GM21390 (cell line): ENCODE results near the gene EEF1E1.

Experiments
- ATAC-seq: cut with Tn5 transposase; IDR thresholded peaks from one replicate; pipeline ENCODE4 v1.9.1; 2021; ENCODE audit not compliant: unreplicated experiment

EEF1E1 gene

GRCh38 chr6:8102122-8102958 is at the start of gene EEF1E1:
EEF1E1 (minus strand) TSS chr6:8102548; CDS start chr6:8102521, 27 bp downstream.
- peak; percentile 99 for ATAC-seq

DNA sequence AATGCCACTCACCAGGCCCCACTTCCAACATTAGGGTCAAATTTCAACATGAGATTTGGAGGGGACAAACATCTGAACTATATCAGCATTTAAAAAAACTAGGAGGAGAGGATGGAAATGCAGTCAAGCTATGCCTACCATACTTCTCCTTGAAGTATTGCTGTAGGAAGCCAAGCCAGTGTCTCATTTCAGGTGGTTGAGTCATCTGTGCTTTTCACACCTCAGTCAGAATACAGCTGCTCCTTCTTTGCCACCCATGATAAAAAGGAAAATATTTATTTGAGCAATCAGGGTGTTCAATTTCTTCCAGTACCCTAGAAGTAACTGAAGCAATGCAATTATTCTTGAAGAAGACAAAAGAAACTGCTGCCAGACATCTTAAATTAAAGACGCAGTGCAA is 47.0 kb upstream of the EEF1E1 start:
- ATAC-seq, result no peak

GRCh38 chr6:8143945-8144344 is 41.6 kb upstream of the EEF1E1 start:
- no peak for ATAC-seq

DNA sequence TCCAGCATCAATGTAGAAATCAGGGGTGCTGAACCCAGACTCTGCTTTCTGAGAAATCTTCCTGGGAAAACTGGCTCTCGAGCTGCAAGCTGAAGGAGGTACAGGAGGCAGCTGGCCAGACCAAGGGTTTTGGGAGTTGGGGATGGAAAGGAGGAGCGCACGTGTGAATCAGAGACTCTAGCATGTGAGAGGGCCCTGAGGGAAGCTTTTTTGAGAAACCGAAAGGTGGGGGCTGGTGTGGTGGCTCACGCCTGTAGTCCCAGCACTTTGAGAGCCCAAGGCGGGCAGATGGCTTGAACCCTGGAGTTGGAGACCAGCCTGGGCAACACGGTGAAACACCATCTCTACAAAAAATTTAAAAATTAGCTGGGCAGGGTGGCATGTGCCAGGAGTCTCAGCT is 37.1 kb upstream of the EEF1E1 start:
- no peak for ATAC-seq

DNA sequence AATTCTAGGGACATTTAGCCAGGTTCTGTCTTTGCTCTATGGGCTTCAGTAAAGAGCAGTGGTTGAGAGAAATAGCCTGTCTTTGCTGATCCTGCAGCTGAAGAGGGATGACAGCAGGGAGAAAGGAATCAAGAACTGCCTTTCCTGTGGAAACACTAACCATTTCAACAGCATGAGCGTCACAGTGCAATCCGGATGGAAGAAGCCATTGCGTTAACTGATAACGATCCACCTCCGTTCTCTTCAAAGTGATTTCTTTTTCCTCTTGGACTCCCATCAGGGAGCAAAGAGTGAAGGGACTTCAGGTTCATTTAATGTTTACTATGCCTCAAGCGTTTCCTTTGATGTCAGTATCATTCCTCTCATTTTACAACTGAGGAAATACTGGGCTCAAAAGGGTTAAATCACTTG is 35.2 kb upstream of the EEF1E1 start:
- ATAC-seq, result no peak

- ATAC-seq, result no peak
These were observed 32.9 kb upstream of the EEF1E1 start for GRCh38 chr6:8135276-8135675.

GRCh38 chr6:8132130-8132529 is 29.8 kb upstream of the EEF1E1 start:
- no peak for ATAC-seq

- peak; percentile 79 for ATAC-seq
These were observed 29.0 kb upstream of the EEF1E1 start for GRCh38 chr6:8131265-8131897.

DNA sequence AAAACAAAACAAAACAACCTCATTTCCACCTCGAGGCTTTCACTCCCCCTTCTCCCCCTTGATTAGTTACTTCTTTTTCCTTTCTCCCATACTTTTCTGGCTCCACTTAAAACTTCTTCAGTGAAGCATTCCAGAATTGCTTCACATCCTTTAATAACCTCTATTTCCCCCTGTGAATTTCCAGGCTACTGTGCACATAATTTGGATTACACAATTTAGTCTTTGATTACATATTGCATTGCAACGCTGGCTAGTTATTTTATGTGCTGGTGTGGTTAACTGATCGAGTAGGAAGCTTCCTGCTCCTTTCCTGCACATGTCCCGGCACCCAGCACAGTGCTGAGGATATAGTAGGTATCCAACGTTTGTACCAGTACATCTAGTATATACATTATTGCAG is 28.1 kb upstream of the EEF1E1 start:
- no peak for ATAC-seq

DNA sequence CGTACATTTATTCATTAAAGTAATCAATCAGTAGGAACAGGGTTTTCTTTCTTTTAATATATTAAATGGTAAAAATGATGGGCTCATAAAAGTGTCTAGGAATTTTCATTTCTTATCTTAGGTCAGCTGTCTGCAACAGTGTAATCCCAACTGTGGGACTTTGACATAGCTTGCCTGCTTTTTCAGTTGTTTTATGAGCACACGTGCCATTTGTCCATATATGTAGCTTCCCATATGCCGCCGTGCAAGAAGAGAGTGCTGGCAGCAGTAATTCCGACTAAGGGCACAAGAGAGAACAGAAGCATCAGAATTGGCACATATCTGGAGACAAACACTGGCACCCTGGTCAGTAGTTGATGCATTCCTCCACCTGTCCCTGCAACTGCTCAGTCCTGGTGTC is 20.9 kb upstream of the EEF1E1 start:
- ATAC-seq, result no peak

- no peak for ATAC-seq
These were observed 12.6 kb upstream of the EEF1E1 start for GRCh38 chr6:8114956-8115355.

DNA sequence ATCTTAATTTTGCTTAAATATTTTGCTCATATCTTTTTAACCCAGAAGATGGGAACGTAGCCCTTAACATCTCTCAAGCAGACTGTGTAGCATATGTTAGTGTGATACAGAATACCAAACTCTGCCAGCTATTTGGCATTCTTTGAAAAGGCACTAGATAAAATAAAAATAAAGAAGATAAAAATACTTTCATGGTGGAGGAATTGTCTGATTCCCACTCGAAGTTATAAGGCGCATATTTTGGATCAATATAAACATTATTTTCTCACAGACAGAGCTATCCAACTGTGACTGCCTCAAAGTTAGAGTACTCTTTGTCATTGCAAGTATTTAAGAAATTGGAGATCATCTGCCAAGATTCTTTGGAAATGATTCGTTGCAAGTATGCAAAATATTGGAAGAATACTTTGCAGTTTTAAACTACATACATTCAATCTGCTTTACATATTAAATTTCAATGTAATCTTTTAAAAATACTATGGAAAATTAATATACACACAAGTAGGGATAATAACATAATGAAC is 10.8 kb upstream of the EEF1E1 start:
- no peak for ATAC-seq

GRCh38 chr6:8110725-8111124 is 8.4 kb upstream of the EEF1E1 start:
- ATAC-seq, result peak; percentile 4

DNA sequence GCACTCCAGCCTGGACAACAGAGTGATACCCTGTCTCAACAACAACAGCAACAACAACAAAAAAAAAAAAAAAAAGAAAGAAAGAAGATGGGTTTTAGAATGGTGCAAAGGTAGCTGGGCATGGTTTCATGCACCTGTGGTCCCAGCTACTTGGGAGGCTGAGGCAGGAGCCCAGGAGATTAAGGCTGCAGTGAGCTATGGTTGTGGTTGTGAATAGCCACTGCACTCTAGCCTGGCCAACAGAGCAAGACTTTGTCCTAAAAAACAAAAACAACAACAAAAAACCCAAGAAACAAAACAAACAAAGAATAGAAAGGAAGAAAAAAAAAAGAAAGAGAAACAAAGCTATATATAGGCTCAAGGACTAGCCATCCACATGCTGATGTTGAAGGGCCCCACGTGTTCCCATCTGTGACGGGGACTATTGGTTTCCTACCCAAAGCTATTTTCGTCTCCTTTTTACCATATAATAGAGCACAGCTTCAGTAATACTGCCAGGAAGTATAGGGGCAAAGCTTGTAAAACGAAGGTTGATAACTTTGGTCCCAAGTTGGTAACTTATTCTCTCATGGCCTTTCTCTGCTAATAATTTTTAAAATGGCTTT is 7.9 kb upstream of the EEF1E1 start:
- ATAC-seq, result peak; percentile 83

GRCh38 chr6:8108759-8109539 is 6.6 kb upstream of the EEF1E1 start:
- no peak for ATAC-seq

GRCh38 chr6:8108031-8108660 is 5.8 kb upstream of the EEF1E1 start:
- ATAC-seq, result no peak

DNA sequence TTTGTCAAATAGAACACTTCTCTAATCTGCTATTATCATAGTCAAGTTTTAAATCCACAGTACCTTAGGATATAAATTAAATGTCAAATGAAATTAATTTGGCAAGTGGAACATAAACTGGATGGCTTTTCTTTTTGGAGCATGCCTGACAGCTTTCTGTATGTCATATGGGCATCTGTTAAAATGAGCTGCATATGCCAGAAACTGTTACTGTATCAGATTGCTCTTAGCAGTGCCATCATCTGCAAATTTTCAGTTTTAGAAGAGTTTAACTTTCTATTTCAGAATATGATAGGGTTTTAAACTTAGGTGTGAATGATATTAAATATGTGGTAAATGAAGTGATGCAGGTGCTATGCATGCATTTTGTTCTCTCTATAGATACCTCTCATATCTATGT is 3.4 kb upstream of the EEF1E1 start:
- no peak for ATAC-seq

GRCh38 chr6:8103726-8104125 is 1.4 kb upstream of the EEF1E1 start:
- ATAC-seq, result no peak

GRCh38 chr6:8100159-8100854 is 2.0 kb downstream of the EEF1E1 start:
- no peak for ATAC-seq

DNA sequence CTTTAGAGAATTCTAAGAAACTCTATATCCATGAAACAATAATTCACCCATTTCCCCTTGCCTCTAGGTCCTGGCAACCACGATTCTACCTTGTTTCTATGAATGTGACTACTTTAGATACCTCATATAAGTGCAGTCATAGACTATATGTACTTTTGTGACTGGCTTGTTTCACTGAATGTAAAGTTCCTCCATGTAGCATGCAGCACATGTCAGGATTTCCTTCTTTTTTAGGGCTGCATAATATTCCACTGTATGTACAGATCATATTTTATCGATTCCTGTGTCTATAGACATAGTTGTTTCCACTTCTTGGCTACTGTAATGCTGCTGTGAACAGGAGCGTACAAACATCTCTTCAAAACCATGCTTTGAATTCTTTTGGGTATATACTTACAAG is 11.7 kb downstream of the EEF1E1 start:
- ATAC-seq, result no peak
